ENCODE measurements around the gene RIMBP2.
"Not testable (repeated sequence)": the region's sequence is repeated elsewhere in the genome, so short reads cannot be mapped to it uniquely, and the experiment has no call there.

RIMBP2 gene

GRCh38 chr12:130703733-130704375 is 12.2 kb downstream of the RIMBP2 start:
- no peak for DNase-seq

- no peak for DNase-seq
These were observed 12.9 kb downstream of the RIMBP2 start for GRCh38 chr12:130702966-130703732.

- DNase-seq: no peak
These were observed 14.7 kb downstream of the RIMBP2 start for GRCh38 chr12:130701402-130701744.

- DNase-seq: no peak
These were observed 15.4 kb downstream of the RIMBP2 start for GRCh38 chr12:130700492-130701401.

GRCh38 chr12:130698106-130698505 is 18.0 kb downstream of the RIMBP2 start:
- DNase-seq: no peak

GRCh38 chr12:130696379-130697100 is 19.6 kb downstream of the RIMBP2 start:
- no peak for DNase-seq

- no peak for DNase-seq
These were observed 21.0 kb downstream of the RIMBP2 start for GRCh38 chr12:130695061-130695460.

GRCh38 chr12:130689408-130690405 is 26.4 kb downstream of the RIMBP2 start:
- no peak for DNase-seq

- DNase-seq: not testable (repeated sequence)
These were observed 27.1 kb downstream of the RIMBP2 start for GRCh38 chr12:130688999-130689398.

GRCh38 chr12:130687796-130688778 is 28.0 kb downstream of the RIMBP2 start:
- DNase-seq: no peak

- no peak for DNase-seq
These were observed 28.9 kb downstream of the RIMBP2 start for GRCh38 chr12:130687190-130687589.

GRCh38 chr12:130686511-130686991 is 29.5 kb downstream of the RIMBP2 start:
- no peak for DNase-seq

- DNase-seq: no peak
These were observed 30.2 kb downstream of the RIMBP2 start for GRCh38 chr12:130685850-130686249.

- no peak for DNase-seq
These were observed 30.8 kb downstream of the RIMBP2 start for GRCh38 chr12:130685250-130685787.

GRCh38 chr12:130683811-130684210 is 32.3 kb downstream of the RIMBP2 start:
- no peak for DNase-seq

GRCh38 chr12:130683080-130683479 is 33.0 kb downstream of the RIMBP2 start:
- no peak for DNase-seq

- DNase-seq: no peak
These were observed 35.6 kb downstream of the RIMBP2 start for GRCh38 chr12:130680451-130680990.

GRCh38 chr12:130677957-130678558 is 38.0 kb downstream of the RIMBP2 start:
- peak; percentile 44 for DNase-seq

- DNase-seq: no peak
These were observed 40.3 kb downstream of the RIMBP2 start for GRCh38 chr12:130675791-130676190.

Data from DMS79 treated with DMSO at 0.1 percent for 48 hours (cell line).